ENCODE measurements around the gene ZNF432.

DNA sequence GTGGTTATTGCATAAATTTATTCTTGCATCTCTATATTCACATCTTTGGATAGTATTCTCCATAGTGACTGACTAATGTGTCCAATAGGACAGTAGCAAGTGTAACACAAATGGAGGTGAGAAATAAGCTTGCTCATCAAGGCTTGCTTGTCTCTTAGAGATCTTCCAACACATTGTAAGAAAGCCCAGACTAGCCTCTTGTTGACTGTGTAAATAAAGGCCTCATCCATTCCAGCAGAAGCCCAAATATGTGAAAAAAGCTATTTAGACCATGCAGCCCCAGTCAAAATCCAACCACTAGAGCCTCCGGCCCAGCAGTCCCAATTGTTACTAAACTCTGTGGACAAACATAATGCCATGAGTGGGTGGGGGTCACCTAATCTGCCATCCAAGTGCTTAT is 38.0 kb downstream of the ZNF432 start:
- TF ChIP-seq, protein P1, sequence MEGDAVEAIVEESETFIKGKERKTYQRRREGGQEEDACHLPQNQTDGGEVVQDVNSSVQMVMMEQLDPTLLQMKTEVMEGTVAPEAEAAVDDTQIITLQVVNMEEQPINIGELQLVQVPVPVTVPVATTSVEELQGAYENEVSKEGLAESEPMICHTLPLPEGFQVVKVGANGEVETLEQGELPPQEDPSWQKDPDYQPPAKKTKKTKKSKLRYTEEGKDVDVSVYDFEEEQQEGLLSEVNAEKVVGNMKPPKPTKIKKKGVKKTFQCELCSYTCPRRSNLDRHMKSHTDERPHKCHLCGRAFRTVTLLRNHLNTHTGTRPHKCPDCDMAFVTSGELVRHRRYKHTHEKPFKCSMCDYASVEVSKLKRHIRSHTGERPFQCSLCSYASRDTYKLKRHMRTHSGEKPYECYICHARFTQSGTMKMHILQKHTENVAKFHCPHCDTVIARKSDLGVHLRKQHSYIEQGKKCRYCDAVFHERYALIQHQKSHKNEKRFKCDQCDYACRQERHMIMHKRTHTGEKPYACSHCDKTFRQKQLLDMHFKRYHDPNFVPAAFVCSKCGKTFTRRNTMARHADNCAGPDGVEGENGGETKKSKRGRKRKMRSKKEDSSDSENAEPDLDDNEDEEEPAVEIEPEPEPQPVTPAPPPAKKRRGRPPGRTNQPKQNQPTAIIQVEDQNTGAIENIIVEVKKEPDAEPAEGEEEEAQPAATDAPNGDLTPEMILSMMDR (IDR thresholded peaks at IDR 0.05) = no peak
- TF ChIP-seq POLR2A (IDR thresholded peaks at IDR 0.05) (no peak), POLR2AphosphoS5 (IDR thresholded peaks at IDR 0.05) (no peak)
